Muscle of arm (tissue), 14 donors: Measurements from ENCODE around the gene ZNF584. TPM values are rescaled to one million over a fixed set of nuclear protein-coding genes. Genes with fewer than 3 reads are reported as not detected.
"Not testable (repeated sequence)": the region's sequence is repeated elsewhere in the genome, so short reads cannot be mapped to it uniquely, and the experiment has no call there.

Source experiments
- DNase-seq: peaks from one replicate; pipeline ENCODE4 v3.0.0-alpha.2; 2013
- long read RNA-seq, 11 donors: transcript quantifications; one replicate each; lab custom pipeline, GENCODE V29; 2026
- polyA plus RNA-seq, 12 donors: library from polyadenylated mRNA; unstranded; fragments of 120-200 nt; gene quantifications; one replicate each; pipeline ENCODE4 v1.2.1, GENCODE V29; 2013; ENCODE audit not compliant: insufficient read length in 12 of 12

Gene ZNF584
- 1 to 10 TPM in 10 of 12 donors, not detected in 2; 4.6 to 7.0 (median 5.9) TPM for polyA plus RNA-seq
- long read RNA-seq, donor 1, partial matches to known transcripts, result 0 of 4 reads
- long read RNA-seq, donor 1, other reads (novel, unspliced or antisense), result 0 of 4 reads
- long read RNA-seq, donor 2, transcript ZNF584-208 (1 exons, 2,709 nt), result major isoform, 5 of 7 reads
- long read RNA-seq, donor 2, partial matches to known transcripts, result 0 of 7 reads
- long read RNA-seq, donor 2, other reads (novel, unspliced or antisense), result 0 of 7 reads
- long read RNA-seq, donor 3, partial matches to known transcripts, result 0 of 2 reads
- long read RNA-seq, donor 3, other reads (novel, unspliced or antisense), result 0 of 2 reads
- long read RNA-seq, donor 4, partial matches to known transcripts, result 0 of 1 reads
- long read RNA-seq, donor 4, other reads (novel, unspliced or antisense), result 0 of 1 reads
- long read RNA-seq, donor 5, transcript ZNF584-208 (1 exons, 2,709 nt), result major isoform, 6 of 6 reads
- long read RNA-seq, donor 5, partial matches to known transcripts, result 0 of 6 reads
- long read RNA-seq, donor 5, other reads (novel, unspliced or antisense), result 0 of 6 reads
- long read RNA-seq, donor 6, partial matches to known transcripts, result 0 of 1 reads
- long read RNA-seq, donor 6, other reads (novel, unspliced or antisense), result 0 of 1 reads
- long read RNA-seq, donor 7, partial matches to known transcripts, result 0 of 4 reads
- long read RNA-seq, donor 7, other reads (novel, unspliced or antisense), result 0 of 4 reads
- long read RNA-seq, donor 8, partial matches to known transcripts, result 0 of 2 reads
- long read RNA-seq, donor 8, other reads (novel, unspliced or antisense), result 0 of 2 reads
- long read RNA-seq, donor 9, partial matches to known transcripts, result 0 of 4 reads
- long read RNA-seq, donor 9, other reads (novel, unspliced or antisense), result 0 of 4 reads
- long read RNA-seq, donor 10, partial matches to known transcripts, result 0 of 5 reads
- long read RNA-seq, donor 10, other reads (novel, unspliced or antisense), result 0 of 5 reads
- long read RNA-seq, donor 11, partial matches to known transcripts, result 0 of 2 reads
- long read RNA-seq, donor 11, other reads (novel, unspliced or antisense), result 0 of 2 reads

DNA sequence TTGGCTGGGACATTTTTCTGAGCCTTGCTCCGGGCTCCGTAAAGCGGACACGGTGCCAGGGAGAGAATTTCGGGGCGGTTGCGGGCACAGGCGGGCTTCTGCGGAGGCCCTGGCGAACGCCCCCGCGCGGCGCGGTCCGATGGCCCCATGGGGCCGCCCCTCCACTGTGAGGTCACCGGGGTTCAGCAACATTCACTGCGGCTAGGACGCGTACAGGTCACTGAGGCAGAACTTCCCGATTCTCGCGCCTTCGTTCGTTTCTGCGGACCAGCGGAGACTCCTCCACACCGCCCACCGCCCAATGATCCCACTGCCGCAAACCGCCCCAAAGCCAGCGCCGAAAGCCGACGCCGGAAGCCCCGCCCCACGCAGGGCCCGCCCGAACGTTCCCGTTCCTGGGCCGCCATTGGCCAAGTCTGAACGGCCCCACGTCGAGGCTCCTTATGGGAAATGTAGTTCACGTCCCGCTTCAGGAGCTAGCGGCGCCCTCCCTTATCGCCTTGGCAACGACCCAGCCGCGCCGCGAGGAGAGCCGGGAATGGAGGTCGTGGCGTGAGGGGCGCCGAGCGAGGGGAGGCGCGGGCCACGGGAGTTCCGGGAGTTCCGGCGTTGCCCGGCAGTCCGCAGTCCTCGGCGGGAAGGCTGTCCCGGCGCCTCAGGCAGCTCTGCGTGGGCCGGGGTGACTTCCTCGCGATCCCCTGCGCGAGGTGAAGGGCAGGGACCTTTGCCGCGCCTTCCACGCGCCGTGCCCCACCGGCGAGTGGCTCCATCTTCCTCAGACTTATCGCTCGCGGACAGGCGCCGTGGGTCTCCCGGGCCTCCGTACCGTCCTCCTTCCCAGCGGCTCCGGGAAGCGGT, at the start of gene ZNF584:
Gene ZNF584 (plus strand): TSS at position 498 of the 858 bp plus-strand sequence. CDS start 499 bp downstream, outside the sequence.
- DNase-seq, result peak; percentile 94

DNA sequence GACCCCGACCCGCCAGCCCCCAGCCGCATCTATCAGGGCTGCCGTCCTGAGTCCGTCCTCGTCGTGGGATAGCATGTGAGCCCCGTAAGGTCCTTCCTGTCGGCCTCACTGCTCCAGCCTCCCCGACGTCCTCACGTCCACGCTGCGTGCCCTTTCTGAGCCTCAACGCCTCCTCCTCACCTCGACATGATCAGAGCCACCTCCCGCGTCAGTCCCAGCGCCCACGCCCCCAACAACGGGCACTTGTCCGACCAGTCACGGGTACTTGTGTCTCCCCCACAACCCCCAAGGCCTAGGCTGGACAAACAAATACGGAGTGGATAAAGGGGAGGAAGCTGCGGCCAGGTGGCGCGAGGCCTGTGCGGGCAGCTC, 46.6 kb upstream of the ZNF584 start:
- DNase-seq, result no peak

DNA sequence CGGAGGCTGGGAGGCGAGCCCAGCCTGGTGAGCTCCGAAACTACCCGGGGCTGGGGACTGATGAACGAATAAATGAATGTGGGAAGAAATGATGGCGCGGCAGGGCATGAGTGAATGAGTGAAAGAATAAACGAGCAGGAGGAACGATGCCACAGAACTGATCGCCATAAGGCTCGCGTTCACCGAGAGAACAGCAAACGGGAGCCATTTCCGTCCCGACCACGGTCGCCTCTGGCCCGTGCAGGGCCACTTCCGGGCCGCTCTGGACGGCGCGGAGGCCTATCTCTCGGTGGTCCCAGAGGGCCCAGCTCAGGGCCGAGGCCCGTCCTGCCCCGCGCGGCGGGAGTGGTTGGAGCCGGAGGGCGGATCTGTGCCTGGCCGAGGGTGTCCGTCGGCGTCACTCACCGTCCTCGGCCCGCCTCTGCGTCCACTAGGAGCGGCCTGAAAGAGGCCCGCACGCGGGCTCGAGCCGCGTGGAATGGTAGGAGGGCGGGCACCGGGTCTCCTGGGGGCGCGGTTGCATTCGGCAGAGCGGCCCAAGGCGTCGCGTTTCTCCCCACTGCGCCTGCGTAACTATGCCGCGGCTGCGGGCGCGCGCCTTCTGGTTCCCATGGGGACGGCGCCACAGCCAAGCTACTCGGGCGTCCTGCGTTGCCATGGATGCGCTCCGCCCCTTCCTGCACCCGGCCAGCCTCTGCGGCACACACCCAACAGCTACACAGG, 46.0 kb upstream of the ZNF584 start, which contains the start of gene ZNF497:
Gene ZNF497 (minus strand): TSS at position 480 of the 723 bp plus-strand sequence. CDS start 5,116 bp downstream, outside the sequence.
- DNase-seq, result peak; percentile 97

DNA sequence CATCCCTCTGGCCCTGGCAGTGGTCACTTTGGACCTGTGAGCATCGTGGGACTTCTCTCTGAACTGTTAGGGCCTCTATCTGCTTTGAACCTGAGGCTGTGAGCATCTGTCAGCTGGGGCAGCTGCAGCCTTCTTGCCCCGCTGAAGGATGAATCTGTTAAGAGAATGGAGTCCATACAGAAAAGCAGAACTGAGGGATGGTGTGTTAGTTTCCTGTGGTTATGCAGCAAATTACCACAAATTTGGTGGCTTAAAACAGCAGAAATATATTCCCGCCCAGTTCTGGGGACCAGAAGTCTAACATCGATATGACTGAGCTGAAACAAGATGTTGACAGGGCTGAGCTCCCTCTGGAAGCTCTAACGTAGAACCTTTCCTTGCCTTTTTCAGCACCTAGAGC, 44.3 kb upstream of the ZNF584 start:
- no peak for DNase-seq

DNA sequence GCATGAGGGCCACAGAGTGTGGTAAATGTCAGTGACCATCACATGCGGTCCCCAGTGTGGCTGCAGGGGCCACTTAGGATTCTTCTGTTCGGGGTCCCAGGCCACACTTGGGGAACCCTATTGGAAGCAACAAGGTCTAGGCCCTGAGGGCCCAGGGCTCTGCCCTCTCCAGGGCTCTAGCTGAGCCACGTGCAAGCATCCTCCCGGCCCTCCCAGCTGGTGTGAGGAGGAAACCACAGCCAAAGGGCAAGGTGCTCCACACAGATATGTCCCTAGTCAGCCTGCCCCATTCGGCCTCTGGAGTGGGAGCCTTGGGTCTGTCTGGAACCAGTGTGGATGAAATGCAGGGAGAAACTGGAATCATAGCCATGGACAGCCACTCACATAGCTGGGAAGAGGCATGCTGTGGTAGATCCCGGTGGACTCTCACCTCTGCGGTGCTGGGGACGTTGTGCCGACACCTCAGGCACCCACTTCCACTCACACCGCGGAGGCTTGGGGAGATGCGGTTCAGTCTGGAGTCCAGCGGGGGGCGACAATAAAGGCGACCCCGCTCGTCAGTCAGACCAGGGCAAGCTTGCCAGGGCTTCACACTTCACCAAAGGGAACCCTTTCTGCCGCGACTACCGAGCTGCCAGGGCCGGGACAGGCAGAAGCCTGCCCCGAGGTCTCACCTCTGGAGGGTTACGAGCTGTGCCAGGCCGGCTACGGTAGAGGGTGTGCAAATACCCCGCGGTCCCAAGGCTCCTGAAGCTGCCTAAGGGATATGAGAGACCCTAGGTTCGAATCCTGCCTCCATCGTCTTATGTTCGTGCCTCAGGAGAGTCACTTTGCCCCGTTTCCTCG, 41.6 kb upstream of the ZNF584 start:
- DNase-seq, result no peak

DNA sequence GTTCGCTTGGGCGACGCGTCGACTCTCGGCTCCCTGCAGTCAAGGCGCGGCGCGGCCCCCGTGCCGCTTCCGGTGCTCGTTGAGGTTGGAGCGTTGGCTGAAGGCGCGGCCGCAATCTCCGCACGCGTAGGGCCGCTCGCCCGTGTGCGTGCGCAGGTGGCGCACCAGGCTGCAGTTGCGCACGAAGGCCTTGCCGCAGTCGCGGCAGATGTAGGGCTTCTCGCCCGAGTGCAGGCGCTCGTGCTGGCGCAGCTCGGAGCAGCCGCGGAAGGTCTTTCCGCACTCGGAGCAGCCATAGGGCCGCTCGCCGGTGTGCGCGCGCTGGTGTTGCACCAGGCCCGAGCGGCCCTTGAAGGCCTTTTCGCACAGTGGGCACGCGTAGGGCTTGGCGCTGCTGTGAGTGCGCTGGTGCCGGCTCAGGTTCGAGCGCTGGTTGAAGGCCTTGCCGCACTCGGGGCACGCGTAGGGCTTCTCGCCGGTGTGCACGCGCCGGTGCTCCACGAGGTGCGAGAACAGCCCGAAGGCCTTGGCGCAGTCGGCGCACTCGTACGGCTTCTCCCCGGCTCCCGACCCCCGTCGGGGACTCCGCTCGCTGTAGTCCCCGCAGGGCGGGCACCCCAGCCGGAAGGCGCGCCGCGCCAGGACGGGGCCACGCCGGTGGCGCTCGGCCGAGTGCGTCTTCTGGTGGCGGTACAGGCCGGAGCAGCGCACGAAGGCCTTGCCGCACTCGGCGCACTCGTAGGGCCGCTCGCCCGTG, 40.6 kb upstream of the ZNF584 start:
- no peak for DNase-seq

DNA sequence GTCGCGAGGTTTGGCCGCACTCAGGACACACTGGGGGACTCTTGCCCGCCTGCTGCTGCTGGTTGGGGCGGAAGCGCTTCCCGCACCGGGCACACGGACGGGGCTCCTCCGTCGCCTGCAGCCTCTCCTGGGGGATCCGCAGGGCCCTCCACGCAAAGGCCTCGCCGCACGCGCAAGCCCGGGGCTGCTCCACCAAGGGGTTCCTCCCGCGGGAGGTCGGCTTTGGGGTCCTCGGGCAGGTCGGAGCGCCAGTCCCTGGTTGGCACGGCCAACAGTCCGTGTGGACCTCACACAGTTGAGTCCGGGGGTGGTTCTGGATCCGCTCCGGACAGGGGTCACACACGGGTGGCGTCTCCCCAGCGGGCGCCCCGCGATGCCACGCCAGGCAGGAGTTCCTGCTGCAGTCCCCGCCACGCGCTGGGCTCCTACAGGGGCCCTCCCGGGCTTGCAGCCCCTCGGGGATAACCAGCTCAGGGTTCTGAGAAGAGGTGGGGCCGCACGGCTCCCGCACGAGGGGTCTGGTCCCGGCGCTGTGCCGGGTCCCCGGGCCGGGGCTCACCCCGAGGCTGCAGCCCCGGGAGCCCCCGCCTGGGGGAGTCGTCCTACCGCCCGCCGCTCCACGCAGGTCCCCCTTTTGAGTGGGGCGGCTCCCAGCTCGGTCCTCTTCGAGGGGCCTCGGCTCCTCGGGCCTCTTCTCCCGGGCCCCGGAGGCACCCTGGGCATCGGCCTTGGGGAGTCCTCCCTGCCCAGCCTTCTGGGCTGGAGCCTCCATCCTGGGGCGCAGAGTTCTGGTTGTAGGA, 39.7 kb upstream of the ZNF584 start:
- no peak for DNase-seq

DNA sequence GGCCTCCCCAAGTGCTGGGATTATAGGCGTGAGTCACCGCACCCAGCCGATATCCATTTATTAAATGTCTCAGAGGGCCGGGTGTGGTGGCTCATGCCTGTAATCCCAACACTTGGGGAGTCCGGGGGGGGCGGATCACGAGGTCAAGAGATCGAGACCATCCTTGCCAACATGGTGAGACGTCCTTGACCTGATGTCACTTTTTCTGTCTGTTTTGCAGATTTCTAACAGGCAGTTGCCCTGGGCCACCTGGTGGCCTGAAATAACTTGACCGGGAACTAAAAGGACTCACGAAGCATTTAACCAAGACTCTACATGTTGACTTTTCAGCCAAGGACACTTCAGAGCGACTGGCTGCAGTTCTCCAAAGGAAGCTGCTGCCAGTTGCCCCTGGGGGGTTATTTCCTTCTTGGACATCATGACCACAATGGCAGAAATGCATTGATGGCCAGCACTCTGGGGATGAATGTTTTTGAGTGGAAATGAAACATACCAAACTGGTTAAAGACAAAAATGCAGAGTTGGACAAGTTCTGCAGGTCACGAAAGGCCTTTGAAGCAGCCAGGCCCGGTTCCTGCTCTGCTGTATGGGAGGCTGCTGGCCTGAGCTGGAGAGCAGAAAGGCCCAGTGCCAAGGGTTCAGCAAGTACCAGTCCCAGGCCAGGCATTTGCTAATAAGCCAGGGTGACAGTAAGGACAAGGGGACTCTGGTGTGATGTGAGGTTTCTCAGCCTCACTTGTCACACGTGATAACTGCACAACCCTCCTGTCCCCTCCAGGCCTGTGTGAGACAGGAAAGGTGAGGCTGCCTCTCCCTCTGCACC, 35.9 kb upstream of the ZNF584 start:
- DNase-seq, result no peak

DNA sequence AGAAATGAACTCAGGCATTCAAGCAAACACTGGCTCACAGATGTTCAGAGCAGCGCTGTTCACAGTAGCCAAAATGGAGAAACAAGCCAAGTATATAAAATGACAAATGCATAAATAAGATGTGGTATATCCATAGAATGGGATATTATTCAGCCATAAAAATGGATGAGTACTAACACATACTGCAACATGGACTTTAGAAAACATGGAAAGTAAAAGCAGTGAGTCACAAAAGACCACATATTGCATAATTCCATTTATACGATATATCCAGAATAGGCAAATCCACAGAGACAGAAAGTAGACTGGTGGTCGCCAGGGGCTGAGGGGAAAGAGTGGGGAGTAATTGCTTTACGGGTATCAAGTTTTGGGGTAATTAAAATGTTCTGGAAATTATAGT, 34.2 kb upstream of the ZNF584 start:
- no peak for DNase-seq

DNA sequence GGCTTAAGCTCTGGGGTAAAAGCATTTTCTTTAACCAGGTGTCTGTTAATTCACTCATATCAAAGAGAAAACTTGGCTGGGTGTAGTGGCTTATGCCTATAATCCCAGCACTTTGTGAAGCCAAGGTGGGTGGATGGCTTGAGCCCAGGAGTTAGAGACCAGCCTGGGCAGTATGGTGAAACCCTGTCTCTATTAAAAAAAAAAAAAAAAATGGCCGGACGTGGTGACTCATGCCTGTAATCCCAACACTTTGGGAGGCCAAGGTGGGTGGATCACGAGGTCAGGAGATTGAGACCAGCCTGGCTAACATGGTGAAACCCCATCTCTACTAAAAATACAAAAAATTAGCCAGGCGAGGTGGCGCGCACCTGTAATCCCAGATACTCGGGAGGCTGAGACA, 31.7 kb upstream of the ZNF584 start:
- DNase-seq, result not testable (repeated sequence)

DNA sequence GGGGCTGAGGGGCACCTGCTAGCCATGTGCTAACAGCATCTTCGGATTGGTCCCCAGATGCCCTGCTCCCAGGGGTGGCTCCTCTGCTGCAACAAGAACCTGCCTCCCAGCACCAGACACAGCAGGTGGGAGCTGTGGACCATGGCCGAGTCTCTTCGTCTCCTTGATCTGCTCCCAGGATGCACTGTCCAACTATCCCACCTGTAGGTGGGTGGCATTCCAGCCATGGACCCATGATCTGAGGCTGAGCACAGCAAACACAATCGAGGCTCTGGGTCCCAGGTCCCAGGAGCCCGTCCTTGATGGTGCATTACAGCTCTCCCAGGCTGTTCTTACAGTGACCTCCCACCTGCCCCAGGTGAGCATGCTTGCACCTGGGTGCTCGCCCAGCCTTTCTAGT, 29.2 kb upstream of the ZNF584 start:
- no peak for DNase-seq

DNA sequence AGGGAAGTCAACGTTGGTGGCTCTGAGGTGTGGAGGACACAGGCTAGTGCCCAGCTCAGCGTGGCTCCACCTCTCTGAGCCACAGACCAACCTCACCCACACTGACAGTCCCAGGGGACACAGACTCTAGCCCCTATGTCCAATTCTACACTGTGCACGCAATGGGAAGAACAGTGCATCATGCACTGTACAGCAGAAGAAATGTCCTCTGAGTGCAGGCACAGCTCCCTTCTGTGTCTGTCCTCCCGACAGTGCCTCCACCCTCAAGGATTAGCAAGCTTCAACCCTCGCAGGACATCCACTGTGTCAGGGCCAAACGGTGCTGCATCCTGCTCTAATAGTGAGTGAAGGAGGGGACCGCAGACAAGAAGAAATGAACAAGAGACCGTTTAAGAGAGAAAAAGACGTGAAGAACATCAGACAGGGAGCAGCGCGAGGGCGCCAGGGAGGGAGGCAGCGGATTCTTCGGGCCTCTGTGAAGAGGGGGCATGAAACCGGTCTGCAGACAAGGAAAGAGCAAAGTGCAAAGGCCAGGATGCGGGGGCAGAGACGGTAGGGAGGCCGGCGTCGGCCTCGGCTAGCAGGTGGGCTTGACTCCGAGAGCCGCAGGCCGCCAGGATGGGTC, 28.3 kb upstream of the ZNF584 start:
- DNase-seq, result no peak

DNA sequence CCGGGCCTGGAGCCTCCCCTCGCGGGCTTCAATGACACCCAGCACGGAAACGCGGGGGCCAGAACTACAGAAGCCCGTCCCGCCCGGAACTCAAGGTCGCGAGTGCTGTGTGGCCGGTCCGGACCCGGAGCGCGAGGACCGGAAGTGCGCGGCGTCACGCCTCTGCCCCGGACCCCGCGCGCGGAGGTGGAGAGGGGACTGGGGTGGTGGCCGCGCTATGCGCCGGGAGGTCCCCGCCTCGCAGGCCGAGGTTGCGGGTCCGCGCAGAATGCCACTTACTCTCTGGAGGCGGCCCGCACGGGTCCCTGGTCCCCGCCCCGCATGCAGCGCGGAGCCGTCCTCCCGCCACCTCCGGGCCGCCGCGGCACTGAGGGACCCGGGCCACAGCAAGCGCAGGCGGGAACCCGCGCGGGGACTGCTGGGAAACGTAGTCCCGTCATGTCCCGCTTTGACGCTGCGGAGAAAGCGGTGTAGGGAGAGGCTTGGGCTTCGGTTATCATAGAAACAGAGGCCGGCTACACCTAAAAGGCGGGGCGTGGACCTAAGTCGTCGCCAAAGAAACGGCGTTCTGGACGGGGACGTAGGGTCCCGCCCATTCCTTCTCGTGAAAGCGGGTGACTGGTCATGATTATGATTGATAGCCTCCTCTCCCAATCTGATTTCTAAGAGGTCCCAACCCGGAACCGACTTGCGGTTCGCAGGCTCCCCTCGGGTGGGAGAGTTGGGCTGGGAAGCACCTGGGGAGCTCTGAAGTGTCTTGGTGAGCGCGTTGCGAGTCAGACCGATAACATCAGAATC, 27.6 kb upstream of the ZNF584 start, which contains the start of gene ZNF837:
Gene ZNF837 (minus strand): TSS at position 369 of the 798 bp plus-strand sequence. CDS start 11,698 bp downstream, outside the sequence.
- DNase-seq, result peak; percentile 100

DNA sequence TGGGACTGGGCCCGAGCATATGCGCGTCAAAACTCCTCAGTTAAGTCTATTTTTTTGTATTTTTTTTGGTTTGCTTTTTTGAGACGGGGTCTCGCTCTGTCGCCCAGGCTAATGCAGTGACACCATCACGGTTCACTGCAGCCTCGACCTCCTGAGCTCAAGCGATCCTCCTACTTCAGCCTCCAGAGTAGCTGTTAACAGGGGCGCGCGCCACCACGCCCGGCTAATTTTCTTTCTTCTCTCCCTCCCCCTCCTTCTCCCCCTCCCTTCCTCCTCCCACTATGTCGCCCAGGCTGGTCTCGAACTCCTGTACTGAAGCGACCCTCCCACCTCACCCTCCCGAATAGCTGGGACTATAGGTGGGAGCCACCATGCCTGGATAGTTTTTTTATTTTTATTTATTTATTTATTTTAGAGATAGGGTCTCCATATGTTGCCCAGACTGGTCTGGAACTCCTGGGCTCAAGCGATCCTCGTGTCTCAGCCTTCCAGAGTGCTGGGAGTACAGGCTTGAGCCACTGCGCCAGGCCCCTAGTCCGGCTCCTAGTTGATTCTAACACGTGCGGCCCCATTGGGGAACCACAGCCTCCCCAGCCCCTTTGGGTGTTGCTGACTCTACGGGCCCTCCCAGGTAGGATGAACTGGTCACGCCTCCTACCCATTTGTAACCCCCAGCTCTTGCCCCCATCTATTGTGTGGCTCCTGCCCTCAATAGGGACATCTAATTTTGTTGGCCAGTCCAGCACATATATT, 26.8 kb upstream of the ZNF584 start:
- no peak for DNase-seq
